Endothelial cell of umbilical vein (primary cell): ENCODE results near the gene ADD1.

Experiments used
- POLR2A ChIP-seq: IDR thresholded peaks from 2 replicates; pipeline ENCODE4 v1.6.1; 2012; ENCODE audit warnings: low read depth, mild to moderate bottlenecking, control low read depth, low read length
- POLR2AphosphoS5 ChIP-seq: IDR thresholded peaks from 2 replicates; pipeline ENCODE4 v1.6.1; 2012; ENCODE audit warnings: low read depth, mild to moderate bottlenecking, control low read depth, low read length, moderate library complexity; ENCODE audit not compliant: insufficient read depth
- TF ChIP-seq, protein P1 (sequence below), 2 donors: IDR thresholded peaks; 1 replicate in 1 of 2; 2 replicates in 1 of 2; pipeline ENCODE4 v1.5.1; 2011; ENCODE audit warnings: low read length in 2 of 2, mild to moderate bottlenecking in 2 of 2, moderate library complexity in 2 of 2, control low read depth in 1 of 2, inconsistent platforms in 1 of 2, low read depth in 1 of 2; ENCODE audit not compliant: insufficient read depth in 1 of 2; ENCODE audit errors: extremely low read depth in 1 of 2

DNA sequence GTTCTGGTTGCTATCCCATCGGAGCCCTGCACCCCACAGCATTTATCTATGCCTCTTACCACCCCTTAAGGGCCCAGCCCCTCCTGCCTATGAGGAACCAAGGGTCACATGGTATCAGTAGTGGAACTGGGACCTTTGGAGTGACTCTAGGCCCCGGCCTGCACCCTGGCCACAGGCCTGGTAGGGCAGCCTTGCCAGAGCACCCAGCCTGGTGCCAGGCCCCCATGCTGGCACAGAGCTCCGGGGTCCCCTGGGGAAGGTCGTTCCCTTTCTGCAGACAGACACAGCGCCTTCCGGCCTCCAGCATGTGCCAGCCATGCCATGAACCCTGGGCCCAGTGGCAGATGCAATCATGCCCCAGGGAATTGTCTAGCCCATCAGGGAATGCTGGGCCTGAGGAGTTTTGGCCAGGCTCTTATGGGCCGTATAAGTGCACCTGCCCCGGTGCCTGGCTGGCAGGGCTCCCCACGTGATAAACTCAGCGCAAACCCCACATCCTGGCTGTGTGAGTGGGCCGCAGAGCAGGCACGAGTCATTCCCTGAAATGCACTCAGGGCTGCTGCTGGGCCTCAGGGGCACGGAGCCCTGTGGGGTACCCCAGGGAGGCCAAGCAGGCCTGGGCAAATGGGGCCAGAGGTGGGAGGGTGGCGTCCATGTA is 19.8 kb upstream of the ADD1 start:
- TF ChIP-seq, protein P1, sequence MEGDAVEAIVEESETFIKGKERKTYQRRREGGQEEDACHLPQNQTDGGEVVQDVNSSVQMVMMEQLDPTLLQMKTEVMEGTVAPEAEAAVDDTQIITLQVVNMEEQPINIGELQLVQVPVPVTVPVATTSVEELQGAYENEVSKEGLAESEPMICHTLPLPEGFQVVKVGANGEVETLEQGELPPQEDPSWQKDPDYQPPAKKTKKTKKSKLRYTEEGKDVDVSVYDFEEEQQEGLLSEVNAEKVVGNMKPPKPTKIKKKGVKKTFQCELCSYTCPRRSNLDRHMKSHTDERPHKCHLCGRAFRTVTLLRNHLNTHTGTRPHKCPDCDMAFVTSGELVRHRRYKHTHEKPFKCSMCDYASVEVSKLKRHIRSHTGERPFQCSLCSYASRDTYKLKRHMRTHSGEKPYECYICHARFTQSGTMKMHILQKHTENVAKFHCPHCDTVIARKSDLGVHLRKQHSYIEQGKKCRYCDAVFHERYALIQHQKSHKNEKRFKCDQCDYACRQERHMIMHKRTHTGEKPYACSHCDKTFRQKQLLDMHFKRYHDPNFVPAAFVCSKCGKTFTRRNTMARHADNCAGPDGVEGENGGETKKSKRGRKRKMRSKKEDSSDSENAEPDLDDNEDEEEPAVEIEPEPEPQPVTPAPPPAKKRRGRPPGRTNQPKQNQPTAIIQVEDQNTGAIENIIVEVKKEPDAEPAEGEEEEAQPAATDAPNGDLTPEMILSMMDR (IDR thresholded peaks at IDR 0.05; ENCODE audit: extremely low read depth in 1 of 2, insufficient read depth in 1 of 2, low read depth in 1 of 2, low read length in 2 of 2): no peak
- no peak for TF ChIP-seq POLR2AphosphoS5
- TF ChIP-seq POLR2A: no peak
